Fibroblast of villous mesenchyme (primary cell): Measurements from ENCODE around the gene AGAP2. TPM values are rescaled to one million over a fixed set of nuclear protein-coding genes. Genes with fewer than 3 reads are reported as not detected.
A peak's percentile ranks its signal among the peaks of the same experiment; 100 is the strongest.

Experiments
- DNase-seq: peaks from one replicate; pipeline ENCODE4 v3.0.0-alpha.2; 2010; ENCODE audit warnings: low read depth
- H3K4me3 ChIP-seq: 2 replicates; pipeline ENCODE4 v1.5.1; 2011; ENCODE audit warnings: low read depth, mild to moderate bottlenecking, low read length
- total RNA-seq: library from RNA; depleted of rRNA; stranded (reverse); fragments of >200 nt; gene quantifications from 2 replicates; pipeline ENCODE4 v1.2.3, GENCODE V29; 2012
- TF ChIP-seq, protein P1 (sequence below): IDR thresholded peaks from 2 replicates; pipeline ENCODE4 v1.5.1; 2012; ENCODE audit warnings: low read depth, mild to moderate bottlenecking, low read length; ENCODE audit not compliant: insufficient read depth

AGAP2 gene
- total RNA-seq, 1 donor = 0.43 TPM

DNA sequence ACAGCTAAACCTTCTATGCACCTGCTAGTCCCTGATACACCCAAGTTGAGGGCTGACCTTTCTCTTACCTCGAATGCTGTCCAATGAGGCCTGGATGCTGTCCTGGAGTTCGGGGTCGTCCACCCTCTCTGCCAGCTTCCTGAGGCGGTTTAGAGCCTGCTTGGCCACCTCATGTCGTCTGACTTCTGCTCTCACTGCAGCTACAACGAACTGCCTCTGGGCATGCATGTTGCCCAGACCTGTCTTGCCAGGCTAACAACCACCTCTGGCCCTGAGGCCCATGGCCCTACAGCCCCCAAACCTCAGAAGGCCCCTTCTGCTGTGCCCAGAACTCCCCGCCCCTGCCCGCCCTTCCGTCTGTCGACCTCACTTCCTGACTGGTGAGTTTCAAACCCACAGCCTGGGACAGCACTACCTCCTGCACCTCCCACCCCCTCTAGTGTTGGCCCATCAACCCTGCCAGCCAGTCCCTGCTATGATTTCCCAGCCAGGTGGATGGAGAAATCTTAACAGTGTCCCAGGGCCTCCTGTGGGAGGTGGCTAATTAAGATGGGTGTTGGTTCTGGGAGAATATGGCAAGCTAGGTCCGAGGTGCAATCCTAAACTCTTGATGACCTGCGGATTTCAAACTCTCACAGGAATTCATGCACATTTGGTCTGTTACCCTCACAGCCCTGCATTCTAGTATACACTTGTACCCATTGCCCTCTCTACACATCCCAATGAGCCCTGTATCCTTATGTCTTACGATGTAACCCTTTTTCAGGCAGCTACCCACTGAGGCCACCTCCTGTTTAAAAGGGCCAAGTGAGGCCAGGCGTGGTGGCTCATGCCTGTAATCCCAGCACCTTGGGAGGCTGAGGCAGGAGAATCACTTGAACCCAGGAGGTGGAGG, 3.5 kb upstream of the AGAP2 start:
- TF ChIP-seq, protein P1, sequence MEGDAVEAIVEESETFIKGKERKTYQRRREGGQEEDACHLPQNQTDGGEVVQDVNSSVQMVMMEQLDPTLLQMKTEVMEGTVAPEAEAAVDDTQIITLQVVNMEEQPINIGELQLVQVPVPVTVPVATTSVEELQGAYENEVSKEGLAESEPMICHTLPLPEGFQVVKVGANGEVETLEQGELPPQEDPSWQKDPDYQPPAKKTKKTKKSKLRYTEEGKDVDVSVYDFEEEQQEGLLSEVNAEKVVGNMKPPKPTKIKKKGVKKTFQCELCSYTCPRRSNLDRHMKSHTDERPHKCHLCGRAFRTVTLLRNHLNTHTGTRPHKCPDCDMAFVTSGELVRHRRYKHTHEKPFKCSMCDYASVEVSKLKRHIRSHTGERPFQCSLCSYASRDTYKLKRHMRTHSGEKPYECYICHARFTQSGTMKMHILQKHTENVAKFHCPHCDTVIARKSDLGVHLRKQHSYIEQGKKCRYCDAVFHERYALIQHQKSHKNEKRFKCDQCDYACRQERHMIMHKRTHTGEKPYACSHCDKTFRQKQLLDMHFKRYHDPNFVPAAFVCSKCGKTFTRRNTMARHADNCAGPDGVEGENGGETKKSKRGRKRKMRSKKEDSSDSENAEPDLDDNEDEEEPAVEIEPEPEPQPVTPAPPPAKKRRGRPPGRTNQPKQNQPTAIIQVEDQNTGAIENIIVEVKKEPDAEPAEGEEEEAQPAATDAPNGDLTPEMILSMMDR = no peak
- H3K4me3 ChIP-seq = no peak overlapping the region
- DNase-seq = no peak

DNA sequence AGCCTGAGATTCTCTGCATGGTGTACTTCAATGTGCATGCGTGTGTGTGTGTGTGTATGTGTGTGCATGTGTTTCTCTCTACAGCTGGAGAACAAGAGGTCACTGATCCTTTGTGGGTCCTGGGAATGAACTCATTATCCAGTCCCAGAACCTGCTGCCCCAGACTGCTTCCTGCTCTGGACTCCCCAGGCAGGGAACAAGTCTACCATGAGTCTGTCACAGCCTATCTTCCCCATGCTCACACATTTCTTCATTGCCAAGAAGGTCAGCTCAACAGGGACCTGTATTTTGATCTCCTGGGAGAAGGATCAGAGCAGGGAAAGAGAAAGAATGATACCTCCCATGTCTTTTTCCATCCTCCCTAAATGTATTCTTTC, 2.9 kb upstream of the AGAP2 start:
- DNase-seq = no peak
- TF ChIP-seq, protein P1 = no peak

DNA sequence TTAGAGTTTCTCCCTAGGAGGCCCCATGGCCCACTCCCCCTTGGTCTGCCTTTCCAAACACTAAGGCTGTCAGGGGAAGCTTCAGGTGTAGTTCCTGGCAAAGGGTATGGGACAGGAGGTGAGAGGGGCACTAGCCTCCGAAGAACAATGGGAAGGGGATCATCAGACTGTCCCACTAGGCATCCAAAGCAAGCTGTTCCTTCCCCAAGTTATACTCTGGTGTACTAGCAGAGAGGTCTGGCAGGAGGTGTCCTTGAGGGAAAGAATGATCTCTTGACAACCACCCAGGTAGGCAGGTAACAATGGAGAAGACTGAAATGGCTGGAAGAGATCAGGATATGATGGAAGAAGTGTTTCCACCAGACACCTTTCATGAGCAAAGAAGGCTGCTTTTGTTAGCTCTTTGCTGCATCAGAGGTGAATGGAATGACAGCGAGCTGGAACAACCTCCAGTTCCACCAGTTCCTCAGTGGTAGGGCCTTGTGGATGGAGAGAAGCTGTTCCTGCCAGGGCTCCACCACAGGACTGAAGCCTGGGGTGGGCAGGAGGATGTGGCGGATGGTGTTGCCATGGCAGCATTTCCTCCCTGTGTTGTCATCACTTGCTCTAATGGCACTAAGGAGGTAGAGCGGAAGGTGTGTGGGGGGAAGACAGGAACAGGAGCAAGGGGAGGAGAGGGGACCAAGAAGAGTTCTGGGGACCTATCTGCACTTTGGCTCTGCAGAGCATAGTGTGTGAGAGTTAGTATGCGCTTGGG, 2.3 kb upstream of the AGAP2 start:
- TF ChIP-seq, protein P1 = no peak
- H3K4me3 ChIP-seq = no peak overlapping the region
- no peak for DNase-seq

More for the DNA sequence above, 2.9 kb upstream of the AGAP2 start:
- H3K4me3 ChIP-seq = no peak overlapping the region

DNA sequence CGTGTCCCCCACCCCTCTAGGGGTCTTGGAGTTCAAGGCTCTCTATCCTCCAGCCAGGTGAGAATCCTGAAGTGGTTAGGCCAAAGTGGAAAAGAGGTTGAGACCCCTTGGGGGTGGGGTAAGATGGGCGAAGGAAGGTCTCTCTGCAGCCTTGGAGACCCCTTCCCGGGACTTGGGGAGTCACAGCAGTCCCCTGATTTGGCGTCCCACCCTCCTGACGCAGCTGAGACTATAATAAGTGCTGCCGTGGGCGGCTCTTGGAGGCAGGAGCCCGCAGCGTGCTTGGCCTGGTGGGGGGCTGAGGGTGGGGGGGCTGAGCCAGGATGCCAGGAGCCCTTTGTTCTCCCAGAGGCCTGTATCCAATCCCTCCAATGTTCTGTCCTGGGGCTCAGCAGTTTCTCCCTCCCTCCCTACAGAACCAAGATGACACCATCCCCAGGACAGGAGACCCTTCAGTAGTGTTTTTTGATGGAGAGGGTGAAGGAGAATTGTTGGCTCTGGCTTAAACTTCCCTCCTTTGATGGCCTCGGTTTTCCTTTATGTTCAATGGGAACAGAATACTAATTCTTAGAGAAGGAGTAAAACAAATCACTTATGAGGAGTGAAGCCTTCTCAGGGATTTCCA, 1.5 kb upstream of the AGAP2 start:
- TF ChIP-seq, protein P1 = no peak
- no peak for DNase-seq
- no peak overlapping the region for H3K4me3 ChIP-seq

DNA sequence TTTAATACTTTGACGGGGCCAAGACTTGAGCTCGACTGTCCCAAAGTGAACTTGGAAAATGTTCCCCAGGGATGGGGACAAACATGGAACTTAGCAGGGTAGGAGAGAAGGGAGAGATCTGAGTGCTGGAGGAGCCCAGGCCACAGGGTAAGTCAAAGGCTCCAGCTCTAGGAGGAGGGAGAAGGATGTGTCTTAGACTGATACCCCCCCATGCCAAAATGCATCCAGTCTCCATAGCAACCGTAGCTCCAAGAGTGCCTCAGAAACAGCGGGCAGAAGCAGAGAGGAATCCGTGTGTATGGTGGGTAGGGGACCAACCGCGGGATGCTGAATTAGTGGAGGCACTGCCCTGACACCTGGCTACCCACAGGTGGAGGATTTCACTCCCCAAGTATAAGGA, 845 bp upstream of the AGAP2 start:
- TF ChIP-seq, protein P1 = no peak
- DNase-seq = no peak
- H3K4me3 ChIP-seq = no peak overlapping the region

DNA sequence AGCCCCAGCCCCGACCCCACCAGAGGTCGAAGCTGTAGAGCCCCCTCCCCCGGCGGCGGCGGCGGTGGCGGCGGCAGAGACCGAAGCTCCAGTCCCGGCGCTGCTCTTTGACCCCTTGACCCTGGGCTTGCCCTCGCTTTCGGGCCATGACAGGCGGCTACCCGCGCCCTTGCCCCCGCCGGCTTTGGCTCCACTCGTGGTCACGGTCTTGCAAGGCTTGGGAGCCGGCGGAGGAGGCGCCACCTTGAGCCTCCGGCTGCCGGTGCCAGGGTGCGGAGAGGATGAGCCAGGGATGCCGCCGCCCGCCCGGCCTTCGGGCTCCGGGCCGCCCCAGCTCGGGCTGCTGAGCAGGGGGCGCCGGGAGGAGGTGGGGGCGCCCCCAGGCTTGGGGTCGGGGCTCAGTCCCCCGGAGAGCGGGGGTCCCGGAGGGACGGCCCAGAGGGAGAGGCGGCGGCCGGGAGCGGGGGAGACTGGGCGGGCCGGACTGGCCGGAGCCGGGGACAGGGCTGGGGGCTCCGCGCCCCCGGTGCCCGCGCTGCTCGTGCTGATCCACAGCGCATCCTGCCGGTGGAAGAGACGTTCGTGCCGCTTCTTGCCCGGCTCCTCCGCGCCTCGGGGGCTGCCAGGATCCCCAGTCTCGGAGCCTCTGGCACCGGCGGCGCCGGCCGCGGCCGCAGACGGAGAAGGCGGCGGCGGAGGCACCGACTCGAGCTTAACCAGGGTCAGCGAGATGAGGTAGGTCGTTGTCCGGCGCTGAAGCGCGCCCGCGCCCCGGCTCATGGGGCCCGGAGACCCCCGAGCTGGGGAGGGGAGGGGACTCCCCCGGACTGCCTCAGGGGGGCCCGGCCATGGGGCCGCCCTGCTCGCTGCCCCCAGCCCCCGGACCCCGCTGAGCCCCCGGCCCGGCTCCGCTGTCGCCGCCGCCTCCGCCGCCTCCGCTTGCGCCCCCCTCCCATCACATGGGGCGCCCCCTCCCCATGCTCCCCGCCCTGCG, 778 bp downstream of the AGAP2 start:
- DNase-seq = no peak
- H3K4me3 ChIP-seq = peak overlapping the region; percentile 15
- TF ChIP-seq, protein P1 = no peak
